Ishikawa (cell line): ENCODE measurements around the gene CREB3L2.

Source experiments
- CEBPB ChIP-seq: IDR thresholded peaks from 2 replicates; pipeline ENCODE4 v1.6.1; 2012
- CREB1 ChIP-seq: IDR thresholded peaks from 2 replicates; pipeline ENCODE4 v1.6.1; 2012; ENCODE audit warnings: low read depth
- EGR1 ChIP-seq: IDR thresholded peaks from 2 replicates; pipeline ENCODE4 v1.6.1; 2012
- EP300 ChIP-seq: IDR thresholded peaks from 2 replicates; pipeline ENCODE4 v1.6.1; 2012; ENCODE audit warnings: borderline replicate concordance
- FOXM1 ChIP-seq: IDR thresholded peaks from 2 replicates; pipeline ENCODE4 v1.6.1; 2012; ENCODE audit warnings: low read depth, borderline replicate concordance
- NFIC ChIP-seq: IDR thresholded peaks from 2 replicates; pipeline ENCODE4 v1.6.1; 2012
- RAD21 ChIP-seq: IDR thresholded peaks from 2 replicates; pipeline ENCODE4 v1.6.1; 2012; ENCODE audit warnings: low read depth
- REST ChIP-seq: IDR thresholded peaks from 2 replicates; pipeline ENCODE4 v1.6.1; 2012; ENCODE audit warnings: low read depth, mild to moderate bottlenecking
- YY1 ChIP-seq: IDR thresholded peaks from 2 replicates; pipeline ENCODE4 v1.6.1; 2012; ENCODE audit warnings: low read depth
- TF ChIP-seq, protein P1 (sequence below): IDR thresholded peaks from 2 replicates; pipeline ENCODE4 v1.6.1; 2012

DNA sequence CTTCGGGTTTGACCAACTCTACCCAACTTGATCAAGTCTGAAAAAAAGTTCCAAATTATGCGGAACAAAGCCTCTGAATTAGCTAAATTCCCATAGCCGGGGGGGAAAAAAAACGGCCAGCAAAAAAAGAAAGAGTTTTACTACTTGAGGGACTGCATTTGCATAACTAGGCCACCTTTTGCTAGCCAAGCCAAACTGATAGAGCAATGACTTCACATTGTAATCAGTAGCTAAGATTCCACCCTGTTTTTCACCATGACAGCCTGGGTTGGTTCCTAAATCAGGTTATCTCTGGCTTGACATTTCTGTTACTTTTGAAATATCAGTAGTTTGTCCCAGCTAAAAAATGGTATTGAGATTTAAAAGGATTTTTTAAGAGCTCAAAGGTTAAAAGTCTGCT lies 31.4 kb upstream of the CREB3L2 start:
- no peak for TF ChIP-seq RAD21
- no peak for TF ChIP-seq EP300
- TF ChIP-seq REST, result no peak
- TF ChIP-seq, protein P1, sequence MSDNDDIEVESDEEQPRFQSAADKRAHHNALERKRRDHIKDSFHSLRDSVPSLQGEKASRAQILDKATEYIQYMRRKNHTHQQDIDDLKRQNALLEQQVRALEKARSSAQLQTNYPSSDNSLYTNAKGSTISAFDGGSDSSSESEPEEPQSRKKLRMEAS, result no peak
- TF ChIP-seq CREB1, result no peak
- TF ChIP-seq YY1, result no peak
- no peak for TF ChIP-seq CEBPB
- TF ChIP-seq FOXM1, result no peak
- no peak for TF ChIP-seq EGR1
- no peak for TF ChIP-seq NFIC
